Activated CD4-positive, alpha-beta memory T cell treated with anti-CD3 and anti-CD28 coated beads, Interleukin-2, amount 10 ng/mL, durations not matched to agents 7 days and 5 days (primary cell): ENCODE measurements around the gene LTN1. TPM values are rescaled to one million over a fixed set of nuclear protein-coding genes. Genes with fewer than 3 reads are reported as not detected.
"Not testable (repeated sequence)": the region's sequence is repeated elsewhere in the genome, so short reads cannot be mapped to it uniquely, and the experiment has no call there.

ENCODE experiments used
- CTCF ChIA-PET: fragments of 350-600 bp; sonication (Branson Sonifier 250); formaldehyde crosslinking; loops from one replicate; lab custom pipeline; 2021; ENCODE audit warnings: antibody characterized with exemption, inconsistent platforms; lab: Charles Lee
- POLR2A ChIA-PET: fragments of 350-600 bp; sonication (Branson Sonifier 250); formaldehyde crosslinking; loops from one replicate; lab custom pipeline; 2021; ENCODE audit warnings: antibody characterized with exemption; lab: Charles Lee
- DNase-seq: peaks from one replicate; pipeline ENCODE4 v3.0.0-alpha.2; 2020
- H3K27ac Mint-ChIP-seq: one replicate; pipeline ENCODE4 v1.8.0; 2021; ENCODE audit warnings: mild to moderate bottlenecking, mixed read lengths
- H3K27me3 Mint-ChIP-seq: one replicate; pipeline ENCODE4 v1.8.0; 2021; ENCODE audit warnings: mixed read lengths
- H3K36me3 Mint-ChIP-seq: one replicate; pipeline ENCODE4 v1.8.0; 2021; ENCODE audit warnings: low read depth, mixed read lengths
- H3K4me1 Mint-ChIP-seq: one replicate; pipeline ENCODE4 v1.8.0; 2021; ENCODE audit warnings: mixed read lengths
- H3K4me3 Mint-ChIP-seq: one replicate; pipeline ENCODE4 v1.8.0; 2021; ENCODE audit warnings: mild to moderate bottlenecking, mixed read lengths
- H3K9me3 Mint-ChIP-seq: one replicate; pipeline ENCODE4 v1.8.0; 2021; ENCODE audit warnings: mixed read lengths
- total RNA-seq, 2 experiments: library from RNA; stranded (reverse); gene quantifications; one replicate each; pipeline ENCODE4 v1.2.3, GENCODE V29; 2021

LTN1 gene
- total RNA-seq, 2 experiments from 2014 or later = 25.8 to 26.5 TPM

- Mint-ChIP-seq H3K9me3 (no peaks in the 10 kb centered on the region), H3K4me1 (peaks cover 35% of the 10 kb centered on the region), H3K36me3 (peaks cover 4% of the 10 kb centered on the region), H3K27ac (peak overlapping the region; percentile 86), H3K4me3 (peak overlapping the region; percentile 82), H3K27me3 (no peaks in the 10 kb centered on the region)
- ChIA-PET CTCF (interaction anchor here (2.4 kb wide), 1 partner anchor 15 kb away, joined by 18 read pairs; no protein-coding TSS in a partner anchor), POLR2A (interaction anchor here (1.2 to 6.9 kb wide), 6 partner anchors 9 to 59 kb away, joined by 4 to 91 read pairs (median 26); partner anchors contain the start of genes CCT8 and LTN1)
- DNase-seq = no peak
These were observed 25.1 kb upstream of the LTN1 start for GRCh38 chr21:29017639-29018237.

- DNase-seq, H3K27me3 Mint-ChIP-seq, H3K4me1 Mint-ChIP-seq, CTCF ChIA-PET, H3K9me3 Mint-ChIP-seq, POLR2A ChIA-PET, H3K4me3 Mint-ChIP-seq, H3K27ac Mint-ChIP-seq: not testable (repeated sequence)
- peaks cover 12% of the 10 kb centered on the region for H3K36me3 Mint-ChIP-seq
These were observed 18.6 kb upstream of the LTN1 start for GRCh38 chr21:29011236-29011635.

GRCh38 chr21:29008367-29008766 lies 15.7 kb upstream of the LTN1 start:
- ChIA-PET POLR2A (interaction anchor here (1.7 to 2.4 kb wide), 2 partner anchors 10 to 17 kb away, joined by 4 to 7 read pairs; partner anchors contain the start of gene USP16), CTCF (interaction anchor here (1.2 to 1.4 kb wide), 2 partner anchors 10 to 14 kb away, joined by 3 read pairs; partner anchors contain the start of gene RWDD2B)
- Mint-ChIP-seq H3K27me3 (no peaks in the 10 kb centered on the region), H3K9me3 (no peaks in the 10 kb centered on the region), H3K36me3 (peaks cover 15% of the 10 kb centered on the region), H3K27ac (no peak overlapping the region), H3K4me1 (peaks cover 3% of the 10 kb centered on the region), H3K4me3 (no peak overlapping the region)
- DNase-seq = no peak

GRCh38 chr21:29007810-29008209 lies 15.1 kb upstream of the LTN1 start:
- DNase-seq = no peak
- Mint-ChIP-seq H3K27me3 (no peaks in the 10 kb centered on the region), H3K4me3 (no peak overlapping the region), H3K4me1 (peaks cover 3% of the 10 kb centered on the region), H3K9me3 (no peaks in the 10 kb centered on the region), H3K27ac (no peak overlapping the region), H3K36me3 (peaks cover 15% of the 10 kb centered on the region)
- POLR2A ChIA-PET = interaction anchor here (1.7 to 2.4 kb wide), 2 partner anchors 11 to 17 kb away, joined by 4 to 7 read pairs; partner anchors contain the start of gene USP16
- CTCF ChIA-PET = interaction anchor here (1.1 to 1.2 kb wide), 2 partner anchors 11 to 65 kb away, joined by 3 read pairs; partner anchors contain the start of gene RWDD2B

GRCh38 chr21:29007135-29007534 lies 14.5 kb upstream of the LTN1 start:
- ChIA-PET CTCF (interaction anchor here (1.1 kb wide), 1 partner anchor 66 kb away, joined by 3 read pairs; no protein-coding TSS in a partner anchor), POLR2A (interaction anchor here (1.1 to 2.4 kb wide), 2 partner anchors 11 to 65 kb away, joined by 3 to 7 read pairs; no protein-coding TSS in a partner anchor)
- H3K27me3 Mint-ChIP-seq = no peaks in the 10 kb centered on the region
- H3K36me3 Mint-ChIP-seq = peaks cover 15% of the 10 kb centered on the region
- no peak overlapping the region for H3K27ac Mint-ChIP-seq
- no peaks in the 10 kb centered on the region for H3K9me3 Mint-ChIP-seq
- DNase-seq = no peak
- H3K4me1 Mint-ChIP-seq = peaks cover 8% of the 10 kb centered on the region
- H3K4me3 Mint-ChIP-seq = no peak overlapping the region

- ChIA-PET POLR2A (interaction anchor here (0.6 to 4.6 kb wide), 4 partner anchors 12 to 62 kb away, joined by 3 to 91 read pairs (median 4); partner anchors contain the start of genes LTN1 and RWDD2B), CTCF (no interaction called here)
- no peak for DNase-seq
- Mint-ChIP-seq H3K27me3 (no peaks in the 10 kb centered on the region), H3K9me3 (no peaks in the 10 kb centered on the region), H3K4me3 (no peak overlapping the region), H3K36me3 (peaks cover 15% of the 10 kb centered on the region), H3K27ac (no peak overlapping the region), H3K4me1 (peaks cover 11% of the 10 kb centered on the region)
These were observed 13.0 kb upstream of the LTN1 start for GRCh38 chr21:29005696-29006095.

- Mint-ChIP-seq H3K4me1 (peaks cover 13% of the 10 kb centered on the region), H3K27me3 (no peaks in the 10 kb centered on the region), H3K4me3 (peak overlapping the region; percentile 86), H3K9me3 (no peaks in the 10 kb centered on the region), H3K36me3 (peaks cover 10% of the 10 kb centered on the region), H3K27ac (peak overlapping the region; percentile 93)
- CTCF ChIA-PET = interaction anchor here (0.9 to 1.8 kb wide), 7 partner anchors 10 to 71 kb away, joined by 4 to 18 read pairs (median 7); partner anchors contain the start of genes CCT8, LTN1, RWDD2B and USP16
- DNase-seq = peak; percentile 96
- POLR2A ChIA-PET = interaction anchor here (0.6 to 4.6 kb wide), 21 partner anchors 9 to 165 kb away, joined by 3 to 127 read pairs (median 4); partner anchors contain the start of genes CCT8, LTN1, RWDD2B and USP16
These were observed 9.9 kb upstream of the LTN1 start for GRCh38 chr21:29002442-29003144.

GRCh38 chr21:28993293-28993629 lies 584 bp upstream of the LTN1 start:
- Mint-ChIP-seq H3K27me3 (no peaks in the 10 kb centered on the region), H3K27ac (peak overlapping the region; percentile 94), H3K4me3 (peak overlapping the region; percentile 86), H3K36me3 (peaks cover 17% of the 10 kb centered on the region), H3K9me3 (no peaks in the 10 kb centered on the region), H3K4me1 (peaks cover 43% of the 10 kb centered on the region)
- ChIA-PET POLR2A (interaction anchor here (0.8 to 3.7 kb wide), 17 partner anchors 9 to 306 kb away, joined by 3 to 101 read pairs (median 4); partner anchors contain the start of genes BACH1, CCT8, RWDD2B and USP16), CTCF (interaction anchor here (1.0 to 1.7 kb wide), 6 partner anchors 9 to 83 kb away, joined by 3 to 9 read pairs (median 4); partner anchors contain the start of genes CCT8 and RWDD2B)
- DNase-seq = no peak

GRCh38 chr21:28991861-28992525 lies 684 bp downstream of the LTN1 start:
- ChIA-PET CTCF (interaction anchor here (1.0 to 1.7 kb wide), 7 partner anchors 11 to 85 kb away, joined by 3 to 9 read pairs (median 4); partner anchors contain the start of genes CCT8, RWDD2B and USP16), POLR2A (interaction anchor here (0.8 to 3.7 kb wide), 19 partner anchors 10 to 307 kb away, joined by 3 to 101 read pairs (median 5); partner anchors contain the start of genes BACH1, CCT8, RWDD2B and USP16)

GRCh38 chr21:28988146-28988545 lies 4.5 kb downstream of the LTN1 start:
- Mint-ChIP-seq H3K36me3 (peaks cover 43% of the 10 kb centered on the region), H3K4me1 (peaks cover 37% of the 10 kb centered on the region)
- not testable (repeated sequence) for DNase-seq, H3K4me3 Mint-ChIP-seq, H3K27me3 Mint-ChIP-seq, H3K9me3 Mint-ChIP-seq, H3K27ac Mint-ChIP-seq
- CTCF ChIA-PET = interaction anchor here (0.6 kb wide), 1 partner anchor 361 kb away, joined by 3 read pairs; no protein-coding TSS in a partner anchor
- POLR2A ChIA-PET = interaction anchor here (1.8 kb wide), 1 partner anchor 14 kb away, joined by 4 read pairs; no protein-coding TSS in a partner anchor

More at GRCh38 chr21:28991861-28992525, 684 bp downstream of the LTN1 start:
- DNase-seq = no peak
- Mint-ChIP-seq H3K4me3 (peak overlapping the region; percentile 86), H3K4me1 (peaks cover 45% of the 10 kb centered on the region), H3K9me3 (no peaks in the 10 kb centered on the region), H3K27ac (peak overlapping the region; percentile 94), H3K36me3 (peaks cover 21% of the 10 kb centered on the region), H3K27me3 (no peaks in the 10 kb centered on the region)

GRCh38 chr21:28986677-28987076 lies 6.0 kb downstream of the LTN1 start:
- H3K27me3 Mint-ChIP-seq = no peaks in the 10 kb centered on the region
- peaks cover 46% of the 10 kb centered on the region for H3K36me3 Mint-ChIP-seq
- H3K4me3 Mint-ChIP-seq = no peak overlapping the region
- ChIA-PET CTCF (no interaction called here), POLR2A (no interaction called here)
- peaks cover 30% of the 10 kb centered on the region for H3K4me1 Mint-ChIP-seq
- no peak overlapping the region for H3K27ac Mint-ChIP-seq
- no peaks in the 10 kb centered on the region for H3K9me3 Mint-ChIP-seq
- no peak for DNase-seq

- Mint-ChIP-seq H3K4me3 (no peak overlapping the region), H3K4me1 (peaks cover 4% of the 10 kb centered on the region), H3K27me3 (no peaks in the 10 kb centered on the region), H3K27ac (no peak overlapping the region), H3K36me3 (peaks cover 55% of the 10 kb centered on the region), H3K9me3 (no peaks in the 10 kb centered on the region)
- POLR2A ChIA-PET = no interaction called here
- DNase-seq = no peak
- CTCF ChIA-PET = interaction anchor here (0.5 kb wide), 1 partner anchor 14 kb away, joined by 3 read pairs; no protein-coding TSS in a partner anchor
These were observed 10.0 kb downstream of the LTN1 start for GRCh38 chr21:28982637-28983036.
